Muscle layer of colon (tissue), 2 donors: ENCODE data around the gene GLYATL1.

Experiments
- H3K27ac ChIP-seq: one replicate; pipeline ENCODE4 v1.7.0; 2013; ENCODE audit warnings: low read depth, mild to moderate bottlenecking, low read length, moderate library complexity
- H3K27me3 ChIP-seq, 2 donors: one replicate each; pipeline ENCODE4 v1.7.0; 2013; ENCODE audit warnings: low read length in 2 of 2, mild to moderate bottlenecking in 2 of 2; ENCODE audit not compliant: insufficient read depth in 2 of 2, control insufficient read depth in 1 of 2
- H3K36me3 ChIP-seq: one replicate; pipeline ENCODE4 v1.7.0; 2013; ENCODE audit warnings: mild to moderate bottlenecking, low read length; ENCODE audit not compliant: insufficient read depth
- H3K4me1 ChIP-seq: one replicate; pipeline ENCODE4 v1.7.0; 2013; ENCODE audit warnings: mild to moderate bottlenecking, low read length; ENCODE audit not compliant: insufficient read depth
- H3K4me3 ChIP-seq, 2 donors: one replicate each; pipeline ENCODE4 v1.7.0; 2013; ENCODE audit warnings: low read length in 2 of 2, low read depth in 1 of 2, mild to moderate bottlenecking in 1 of 2, moderate library complexity in 1 of 2
- H3K9ac ChIP-seq: one replicate; pipeline ENCODE4 v1.7.0; 2013; ENCODE audit warnings: low read length
- H3K9me3 ChIP-seq: one replicate; pipeline ENCODE4 v1.7.0; 2013; ENCODE audit warnings: mild to moderate bottlenecking, low read length
- donor health status: abdominal sarcoma.
- donor health status: Adenocarcinoma of cecum.

Gene GLYATL1

GRCh38 chr11:58939277-58939676, at the start of gene GLYATL1:
Gene GLYATL1 (plus strand): TSS chr11:58939488. CDS start chr11:58947088, 7,600 bp downstream.
- H3K4me1 ChIP-seq, result no peaks in the 10 kb centered on the region
- H3K27ac ChIP-seq, result no peak within 1 kb of the TSS
- H3K9ac ChIP-seq, result no peak within 1 kb of the TSS
- no peak within 1 kb of the TSS for H3K4me3 ChIP-seq
- H3K27me3 ChIP-seq, result no peaks in the 10 kb centered on the region
- no peaks in the 10 kb centered on the region for H3K9me3 ChIP-seq
- H3K36me3 ChIP-seq, result no peaks in the 10 kb centered on the region

- Histone ChIP-seq H3K9ac (no peak overlapping the region), H3K9me3 (no peaks in the 10 kb centered on the region), H3K27me3 (no peaks in the 10 kb centered on the region), H3K36me3 (no peaks in the 10 kb centered on the region), H3K27ac (no peak overlapping the region), H3K4me3 (no peak overlapping the region), H3K4me1 (no peaks in the 10 kb centered on the region)
These were observed 45.4 kb upstream of the GLYATL1 start for GRCh38 chr11:58893899-58894298.

GRCh38 chr11:58898106-58898505, 41.2 kb upstream of the GLYATL1 start:
- H3K27me3 ChIP-seq, result peaks cover 0 to 4% of the 10 kb centered on the region in 2 donors
- no peaks in the 10 kb centered on the region for H3K4me1 ChIP-seq
- no peaks in the 10 kb centered on the region for H3K36me3 ChIP-seq
- H3K27ac ChIP-seq, result no peak overlapping the region
- no peak overlapping the region for H3K4me3 ChIP-seq
- H3K9ac ChIP-seq, result no peak overlapping the region
- H3K9me3 ChIP-seq, result no peaks in the 10 kb centered on the region

GRCh38 chr11:58900479-58901420, 38.5 kb upstream of the GLYATL1 start:
- Histone ChIP-seq H3K27ac (no peak overlapping the region), H3K27me3 (peaks cover 4 to 6% of the 10 kb centered on the region in 2 donors), H3K9me3 (no peaks in the 10 kb centered on the region), H3K4me1 (no peaks in the 10 kb centered on the region), H3K4me3 (no peak overlapping the region), H3K36me3 (no peaks in the 10 kb centered on the region), H3K9ac (no peak overlapping the region)

- H3K9me3 ChIP-seq, result no peaks in the 10 kb centered on the region
- H3K9ac ChIP-seq, result no peak overlapping the region
- H3K27me3 ChIP-seq, result peaks cover 4 to 6% of the 10 kb centered on the region in 2 donors
- no peaks in the 10 kb centered on the region for H3K36me3 ChIP-seq
- H3K4me3 ChIP-seq, result no peak overlapping the region
- no peak overlapping the region for H3K27ac ChIP-seq
- no peaks in the 10 kb centered on the region for H3K4me1 ChIP-seq
These were observed 36.4 kb upstream of the GLYATL1 start for GRCh38 chr11:58902881-58903280.

GRCh38 chr11:58905011-58905720, 34.1 kb upstream of the GLYATL1 start:
- Histone ChIP-seq H3K4me3 (no peak overlapping the region), H3K9ac (no peak overlapping the region), H3K36me3 (no peaks in the 10 kb centered on the region), H3K4me1 (no peaks in the 10 kb centered on the region), H3K27me3 (peaks cover 4 to 6% of the 10 kb centered on the region in 2 donors), H3K9me3 (no peaks in the 10 kb centered on the region), H3K27ac (no peak overlapping the region)

GRCh38 chr11:58905721-58906547, 33.4 kb upstream of the GLYATL1 start:
- Histone ChIP-seq H3K9me3 (no peaks in the 10 kb centered on the region), H3K4me3 (no peak overlapping the region), H3K9ac (no peak overlapping the region), H3K27ac (no peak overlapping the region), H3K4me1 (no peaks in the 10 kb centered on the region), H3K27me3 (peaks cover 4 to 6% of the 10 kb centered on the region in 2 donors), H3K36me3 (no peaks in the 10 kb centered on the region)

- no peak overlapping the region for H3K4me3 ChIP-seq
- no peak overlapping the region for H3K9ac ChIP-seq
- H3K27ac ChIP-seq, result no peak overlapping the region
- H3K36me3 ChIP-seq, result no peaks in the 10 kb centered on the region
- peaks cover 0 to 6% of the 10 kb centered on the region in 2 donors for H3K27me3 ChIP-seq
- no peaks in the 10 kb centered on the region for H3K4me1 ChIP-seq
- H3K9me3 ChIP-seq, result no peaks in the 10 kb centered on the region
These were observed 31.5 kb upstream of the GLYATL1 start for GRCh38 chr11:58907780-58908179.

GRCh38 chr11:58912124-58912523, 27.2 kb upstream of the GLYATL1 start:
- no peaks in the 10 kb centered on the region for H3K27me3 ChIP-seq
- H3K4me3 ChIP-seq, result no peak overlapping the region
- no peaks in the 10 kb centered on the region for H3K9me3 ChIP-seq
- H3K4me1 ChIP-seq, result no peaks in the 10 kb centered on the region
- no peak overlapping the region for H3K27ac ChIP-seq
- H3K36me3 ChIP-seq, result no peaks in the 10 kb centered on the region
- no peak overlapping the region for H3K9ac ChIP-seq

GRCh38 chr11:58913685-58914084, 25.6 kb upstream of the GLYATL1 start:
- no peak overlapping the region for H3K4me3 ChIP-seq
- no peaks in the 10 kb centered on the region for H3K27me3 ChIP-seq
- H3K4me1 ChIP-seq, result no peaks in the 10 kb centered on the region
- H3K9ac ChIP-seq, result no peak overlapping the region
- H3K27ac ChIP-seq, result no peak overlapping the region
- no peaks in the 10 kb centered on the region for H3K9me3 ChIP-seq
- no peaks in the 10 kb centered on the region for H3K36me3 ChIP-seq
